ENCODE results near the gene ARPC4. TPM values are rescaled to one million over a fixed set of nuclear protein-coding genes. Genes with fewer than 3 reads are reported as not detected.
"Not testable (repeated sequence)": the region's sequence is repeated elsewhere in the genome, so short reads cannot be mapped to it uniquely, and the experiment has no call there.

ARPC4 gene
- total and polyA plus RNA-seq, 10 of the 15 experiments (the other 5 are each of a cell fraction or from before 2014, with no cell fraction given), result 42.0 to 354 (median 268) TPM

- Histone ChIP-seq H4K20me1 (ENCODE audit: control insufficient read depth, insufficient read depth) (no peaks in the 10 kb centered on the region), H3K27ac (ENCODE audit: control insufficient read depth, insufficient read depth) (no peak overlapping the region), H3K9ac (ENCODE audit: control insufficient read depth, insufficient read depth, low read length) (no peak overlapping the region), H3K36me3 (ENCODE audit: control insufficient read depth in 2 of 2, insufficient read depth in 2 of 2, low read length in 1 of 2) (no peaks in the 10 kb centered on the region), H3K4me3 (no peak overlapping the region), H3K4me2 (ENCODE audit: control insufficient read depth, insufficient read depth) (no peak overlapping the region), H3K4me1 (ENCODE audit: control insufficient read depth, insufficient read depth, low read length) (peaks cover 11% of the 10 kb centered on the region), H3K27me3 (replicated peaks in 1 of 2; ENCODE audit: control insufficient read depth in 2 of 2, insufficient read depth in 2 of 2, low read length in 1 of 2) (no peaks in the 10 kb centered on the region), H2AFZ (ENCODE audit: control insufficient read depth, low read depth, low read length) (no peak overlapping the region), H3K9me3 (replicated peaks; ENCODE audit: control insufficient read depth, insufficient read depth, low read length) (no peaks in the 10 kb centered on the region), H3K79me2 (ENCODE audit: control insufficient read depth, insufficient read depth, low read length) (peaks cover 8% of the 10 kb centered on the region)
- 48% methylated on average over 6 of the region's 6 CpGs for WGBS (ENCODE audit: insufficient coverage, insufficient replicate concordance, low lambda C conversion rate, missing lambda C conversion rate)
- DNase-seq (ENCODE audit: low read depth, low spot score) (no peak), ATAC-seq (no peak), FAIRE-seq (no peak)
- TF ChIP-seq IKZF2 (IDR thresholded peaks at IDR 0.05) (no peak), IKZF1 (conservative IDR thresholded peaks at IDR 0.05) (no peak), KLF5 (IDR thresholded peaks at IDR 0.05; ENCODE audit: partially characterized antibody) (no peak), MTA2 (IDR thresholded peaks at IDR 0.05; ENCODE audit: low read depth) (no peak), TARDBP (IDR thresholded peaks at IDR 0.05; ENCODE audit: borderline replicate concordance) (no peak), E2F4 (IDR thresholded peaks at IDR 0.05; ENCODE audit: low read depth, low read length) (no peak), BCL11A (IDR thresholded peaks at IDR 0.05; ENCODE audit: low read depth, low read length) (no peak), HDAC2 (IDR thresholded peaks at IDR 0.05) (no peak)
- intact Hi-C loops (cut with micrococcal nuclease; ENCODE audit: unreplicated experiment), result no loop called here
- ChIA-PET POLR2A (interaction anchor here (0.6 kb wide), 1 partner anchor 345 kb away, joined by 3 read pairs; no protein-coding TSS in a partner anchor), CTCF (interaction anchor here (1.5 to 4.2 kb wide), 2 partner anchors 33 to 85 kb away, joined by 4 to 24 read pairs; partner anchors contain the start of genes CIDEC and CRELD1), RAD21 (ENCODE audit: unreplicated experiment) (interaction anchor here (1.4 to 1.6 kb wide), 2 partner anchors 86 to 475 kb away, joined by 5 to 6 read pairs; partner anchors contain the start of gene CRELD1), SMC1A (ENCODE audit: uncharacterized antibody, unreplicated experiment) (interaction anchor here (1.2 kb wide), 1 partner anchor 84 kb away, joined by 3 read pairs; no protein-coding TSS in a partner anchor)
- BruUV-seq (replicated peaks), result no TSS peak
- in situ Hi-C loops (cut with MboI), result no loop called here
Measured at GRCh38 chr3:9846931-9847488, 54.1 kb downstream of the ARPC4 start.

GRCh38 chr3:9847870-9848269 is 55.0 kb downstream of the ARPC4 start:
- DNase-seq (ENCODE audit: low read depth, low spot score); H3K9ac ChIP-seq (ENCODE audit: control insufficient read depth, insufficient read depth, low read length); H3K4me3 ChIP-seq; H2AFZ ChIP-seq (ENCODE audit: control insufficient read depth, low read depth, low read length); SMC1A ChIA-PET (ENCODE audit: uncharacterized antibody, unreplicated experiment); H4K20me1 ChIP-seq (ENCODE audit: control insufficient read depth, insufficient read depth); H3K36me3 ChIP-seq (ENCODE audit: control insufficient read depth in 2 of 2, insufficient read depth in 2 of 2, low read length in 1 of 2); POLR2A ChIA-PET; H3K4me2 ChIP-seq (ENCODE audit: control insufficient read depth, insufficient read depth); H3K9me3 ChIP-seq (replicated peaks; ENCODE audit: control insufficient read depth, insufficient read depth, low read length); H3K27ac ChIP-seq (ENCODE audit: control insufficient read depth, insufficient read depth); RAD21 ChIA-PET (ENCODE audit: unreplicated experiment); H3K79me2 ChIP-seq (ENCODE audit: control insufficient read depth, insufficient read depth, low read length); BruUV-seq (replicated peaks); H3K27me3 ChIP-seq (replicated peaks in 1 of 2; ENCODE audit: control insufficient read depth in 2 of 2, insufficient read depth in 2 of 2, low read length in 1 of 2); FAIRE-seq; in situ Hi-C loops (cut with MboI); ATAC-seq; intact Hi-C loops (cut with micrococcal nuclease; ENCODE audit: unreplicated experiment); H3K4me1 ChIP-seq (ENCODE audit: control insufficient read depth, insufficient read depth, low read length): not testable (repeated sequence)
- CTCF ChIA-PET, result interaction anchor here (0.6 to 1.3 kb wide), 4 partner anchors 43 to 376 kb away, joined by 3 to 10 read pairs (median 4); partner anchors contain the start of gene JAGN1
- WGBS (ENCODE audit: insufficient coverage, insufficient replicate concordance, low lambda C conversion rate, missing lambda C conversion rate), result 47% methylated on average over 7 of the region's 9 CpGs
